HCT116 (cell line): Measurements from ENCODE around the gene VGF. TPM values are rescaled to one million over a fixed set of nuclear protein-coding genes. Genes with fewer than 3 reads are reported as not detected.

ENCODE experiments used
- ATAC-seq: fragments of 200-7000 bp; cut with Tn5 transposase; 2 replicates; pipeline ENCODE4 v1.9.1; 2020; ENCODE audit warnings: mild to moderate bottlenecking, moderate library complexity
- BruUV-seq: library from RNA; stranded (reverse); fragments of 400-500 nt; replicated peaks from 2 replicates; lab custom pipeline; 2021; lab: Mats Ljungman, UMichigan
- CTCF ChIA-PET: fragments of 300-600 bp; sonication (Branson Sonifier 250); formaldehyde crosslinking; loops from one replicate; lab custom pipeline; 2021; ENCODE audit warnings: antibody characterized with exemption; lab: Charles Lee
- POLR2A ChIA-PET: fragments of 300-600, 350-600 bp; sonication (Branson Sonifier 250); formaldehyde crosslinking; loops from one replicate; lab custom pipeline; 2021; ENCODE audit warnings: antibody characterized with exemption; lab: Charles Lee
- RAD21 ChIA-PET, 2 experiments: fragments of 300-600 bp; sonication (Branson Sonifier 250); formaldehyde crosslinking; loops; one replicate each; lab custom pipeline; 2023; ENCODE audit warnings: low total read pairs in 2 of 2; ENCODE audit not compliant: uncharacterized antibody in 2 of 2, unreplicated experiment in 2 of 2, low non-redundant PET in 1 of 2; lab: Charles Lee
- DNase-seq: peaks from one replicate; pipeline ENCODE4 v3.0.0-alpha.2; 2010; ENCODE audit warnings: low read depth, low spot score
- H2AFZ ChIP-seq: fragments of 200-600 bp; shearing (Covaris generic), sonication (generic); 2 replicates; pipeline ENCODE4 v1.6.1; 2017; ENCODE audit warnings: low read depth, mixed run types, mixed read lengths, antibody characterized with exemption, low read length; ENCODE audit not compliant: poor library complexity, severe bottlenecking
- H3K27ac ChIP-seq: 2 replicates; pipeline ENCODE4 v1.5.1; 2012; ENCODE audit warnings: low read depth, low read length
- H3K27me3 ChIP-seq: fragments of 200-600 bp; sonication (generic); 2 replicates; pipeline ENCODE4 v1.6.1; 2016; ENCODE audit warnings: mixed run types, low read length, mixed read lengths; ENCODE audit not compliant: insufficient read depth
- H3K36me3 ChIP-seq, 2 experiments: fragments of 200-500 bp in 1 of 2; fragments of 200-600 bp in 1 of 2; sonication (Bioruptor generic) in 1 of 2; sonication (generic) in 1 of 2; 2 replicates each; pipeline versions ENCODE4 v1.5.1 to v1.6.1; 2014 to 2016; ENCODE audit warnings: low read length in 2 of 2, inconsistent platforms in 1 of 2, mixed read lengths in 1 of 2, mixed run types in 1 of 2; ENCODE audit not compliant: insufficient read depth in 2 of 2, control insufficient read depth in 1 of 2
- H3K4me1 ChIP-seq, 2 experiments: fragments of 200-600 bp in 1 of 2; sonication (generic) in 1 of 2; 2 replicates each; pipeline versions ENCODE4 v1.5.1 to v1.6.1; 2012 to 2017; ENCODE audit warnings: low read length in 2 of 2, inconsistent platforms in 1 of 2, mild to moderate bottlenecking in 1 of 2, mixed read lengths in 1 of 2, mixed run types in 1 of 2, moderate library complexity in 1 of 2; ENCODE audit not compliant: insufficient read depth in 2 of 2, control insufficient read depth in 1 of 2
- H3K4me2 ChIP-seq: fragments of 200-600 bp; sonication (generic); 2 replicates; pipeline ENCODE4 v1.6.1; 2017; ENCODE audit warnings: mixed run types, low read length, mixed read lengths
- H3K4me3 ChIP-seq, 2 experiments: fragments of 200-600 bp in 1 of 2; sonication (generic) in 1 of 2; replicated peaks in 1 of 2; 2 replicates each; pipeline ENCODE4 v1.5.1; 2011 to 2016; ENCODE audit warnings: low read length in 2 of 2, control low read depth in 1 of 2, low read depth in 1 of 2, mild to moderate bottlenecking in 1 of 2, mixed read lengths in 1 of 2, mixed run types in 1 of 2
- H3K79me2 ChIP-seq: fragments of 200-600 bp; sonication (generic); 2 replicates; pipeline ENCODE4 v1.6.1; 2017; ENCODE audit warnings: mild to moderate bottlenecking, mixed run types, low read length, moderate library complexity, mixed read lengths; ENCODE audit not compliant: insufficient read depth
- H3K9ac ChIP-seq: fragments of 200-600 bp; sonication (generic); 2 replicates; pipeline ENCODE4 v1.6.1; 2016; ENCODE audit warnings: low read length, mixed read lengths
- H3K9me2 ChIP-seq: fragments of 200-600 bp; sonication (generic), shearing (Covaris generic); 2 replicates; pipeline ENCODE4 v1.6.1; 2017; ENCODE audit warnings: mixed run types, mild to moderate bottlenecking, moderate library complexity; ENCODE audit not compliant: insufficient read depth
- H3K9me3 ChIP-seq, 2 experiments: fragments of 200-500 bp in 1 of 2; fragments of 200-600 bp in 1 of 2; sonication (Bioruptor generic) in 1 of 2; sonication (generic) in 1 of 2; 2 replicates each; pipeline ENCODE4 v1.6.1; 2014 to 2017; ENCODE audit warnings: low read length in 2 of 2, mixed read lengths in 2 of 2, inconsistent platforms in 1 of 2, low read depth in 1 of 2, mild to moderate bottlenecking in 1 of 2, mixed run types in 1 of 2, moderate library complexity in 1 of 2; ENCODE audit not compliant: control insufficient read depth in 1 of 2, insufficient read depth in 1 of 2
- H4K20me1 ChIP-seq: fragments of 200-600 bp; sonication (generic), shearing (Covaris generic); 2 replicates; pipeline ENCODE4 v1.6.1; 2017; ENCODE audit warnings: mixed run types, mild to moderate bottlenecking, moderate library complexity; ENCODE audit not compliant: insufficient read depth
- CBX3 ChIP-seq: IDR thresholded peaks from 2 replicates; pipeline ENCODE4 v1.6.1; 2012; ENCODE audit warnings: low read depth
- EGR1 ChIP-seq: IDR thresholded peaks from 2 replicates; pipeline ENCODE4 v1.6.1; 2012; ENCODE audit warnings: low read depth
- EZH2phosphoT487 ChIP-seq: fragments of 200-600 bp; IDR thresholded peaks from 2 replicates; pipeline ENCODE4 v1.6.1; 2018; ENCODE audit warnings: antibody characterized with exemption, borderline replicate concordance
- JUND ChIP-seq: IDR thresholded peaks from 2 replicates; pipeline ENCODE4 v1.6.1; 2012
- POLR2A ChIP-seq: IDR thresholded peaks from 2 replicates; pipeline ENCODE4 v1.7.0; 2011; ENCODE audit warnings: borderline replicate concordance; ENCODE audit not compliant: insufficient read depth, insufficient read length; ENCODE audit errors: extremely low read depth
- SIN3A ChIP-seq: IDR thresholded peaks from 2 replicates; pipeline ENCODE4 v1.6.1; 2012; ENCODE audit warnings: low read depth
- SP1 ChIP-seq: IDR thresholded peaks from 2 replicates; pipeline ENCODE4 v1.6.1; 2012; ENCODE audit warnings: low read depth
- TCF7L2 ChIP-seq: IDR thresholded peaks from 2 replicates; pipeline ENCODE4 v1.7.0; 2011; ENCODE audit warnings: borderline replicate concordance, inconsistent platforms; ENCODE audit not compliant: insufficient read depth, insufficient read length; ENCODE audit errors: extremely low read depth
- YY1 ChIP-seq: IDR thresholded peaks from 2 replicates; pipeline ENCODE4 v1.6.1; 2011; ENCODE audit warnings: low read length, low read depth, moderate library complexity, mild to moderate bottlenecking; ENCODE audit not compliant: insufficient replicate concordance; ENCODE audit errors: extremely low read depth
- ZFX ChIP-seq: fragments of 450-650 bp; IDR thresholded peaks from 2 replicates; pipeline ENCODE4 v1.6.1; 2017
- ZNF274 ChIP-seq: fragments of 200-500 bp; sonication (Bioruptor generic); IDR thresholded peaks from 2 replicates; pipeline ENCODE4 v1.6.1; 2014; ENCODE audit warnings: mild to moderate bottlenecking, low read depth, low read length, inconsistent platforms
- intact Hi-C: fragments of 100-400 bp; cut with micrococcal nuclease; formaldehyde crosslinking; loops from 2 replicates; pipeline ENCODE4 v1.10.0; 2022
- total RNA-seq: library from RNA; stranded (reverse); gene quantifications from one replicate; pipeline ENCODE4 v1.2.1, GENCODE V29; 2021; ENCODE audit not compliant: unreplicated experiment
- TF ChIP-seq, protein P1 (sequence below): IDR thresholded peaks from 2 replicates; pipeline ENCODE4 v1.6.1; 2012; ENCODE audit warnings: low read depth
- TF ChIP-seq, protein P2 (sequence below), 3 experiments: fragments of 200-600 bp in 1 of 3; sonication (generic) in 1 of 3; IDR thresholded peaks in 2 of 3; conservative IDR thresholded peaks in 1 of 3; 2 replicates each; pipeline ENCODE4 v1.5.1; 2012 to 2017; ENCODE audit warnings: low read depth in 2 of 3, low read length in 2 of 3, antibody characterized with exemption in 1 of 3, borderline replicate concordance in 1 of 3, control low read depth in 1 of 3, mild to moderate bottlenecking in 1 of 3, mixed read lengths in 1 of 3, mixed run types in 1 of 3, moderate library complexity in 1 of 3; ENCODE audit not compliant: insufficient read depth in 1 of 3
- TF ChIP-seq, protein P3 (sequence below): IDR thresholded peaks from 2 replicates; pipeline ENCODE4 v1.6.1; 2012

Gene VGF
- total RNA-seq, 1 experiment from 2014 or later: 43.2 TPM

- H3K27me3 ChIP-seq: no peaks in the 10 kb centered on the region
- H3K4me1 ChIP-seq: peaks cover 0 to 8% of the 10 kb centered on the region in 2 experiments; a peak in 3 of 4 replicates
- no peak overlapping the region for H3K9ac ChIP-seq
- TF ChIP-seq SIN3A: no peak
- intact Hi-C loops: no loop called here
- no peaks in the 10 kb centered on the region for H3K79me2 ChIP-seq
- no peak overlapping the region for H3K27ac ChIP-seq
- no peak overlapping the region for H2AFZ ChIP-seq
- DNase-seq (no peak), ATAC-seq (no peak)
- ChIA-PET CTCF (interaction anchor here (2.3 kb wide), 1 partner anchor 10 kb away, joined by 13 read pairs; no protein-coding TSS in a partner anchor), POLR2A (no interaction called here), RAD21 (no interaction called here)
- no peaks in the 10 kb centered on the region for H3K9me3 ChIP-seq
- H3K36me3 ChIP-seq: no peaks in the 10 kb centered on the region
- no peaks in the 10 kb centered on the region for H4K20me1 ChIP-seq
- BruUV-seq: no TSS peak
- H3K4me2 ChIP-seq: no peak overlapping the region
- no peaks in the 10 kb centered on the region for H3K9me2 ChIP-seq
- H3K4me3 ChIP-seq: no peak overlapping the region
Measured at GRCh38 chr7:101202603-101202918, 37.2 kb upstream of the VGF start.

- CTCF ChIA-PET: interaction anchor here (2.3 kb wide), 1 partner anchor 10 kb away, joined by 13 read pairs; no protein-coding TSS in a partner anchor
- no peaks in the 10 kb centered on the region for H3K36me3 ChIP-seq
- BruUV-seq: no TSS peak
- no peak overlapping the region for H3K4me3 ChIP-seq
- H3K79me2 ChIP-seq: no peaks in the 10 kb centered on the region
- no peak for ATAC-seq
- no peak overlapping the region for H3K4me2 ChIP-seq
- RAD21 ChIA-PET: no interaction called here
- peaks cover 0 to 8% of the 10 kb centered on the region in 2 experiments; a peak in 3 of 4 replicates for H3K4me1 ChIP-seq
- H3K27ac ChIP-seq: no peak overlapping the region
- no peak for DNase-seq
- POLR2A ChIA-PET: no interaction called here
- no peaks in the 10 kb centered on the region for H3K9me3 ChIP-seq
- no peak overlapping the region for H3K9ac ChIP-seq
- no peaks in the 10 kb centered on the region for H4K20me1 ChIP-seq
- H3K9me2 ChIP-seq: no peaks in the 10 kb centered on the region
- intact Hi-C loops: no loop called here
- H3K27me3 ChIP-seq: no peaks in the 10 kb centered on the region
- no peak overlapping the region for H2AFZ ChIP-seq
- TF ChIP-seq POLR2A (no peak), EZH2phosphoT487 (no peak), TCF7L2 (no peak), YY1 (no peak), ZFX (no peak), JUND (no peak), EGR1 (no peak), ZNF274 (no peak), CBX3 (no peak), SP1 (no peak)
- TF ChIP-seq, protein P1, sequence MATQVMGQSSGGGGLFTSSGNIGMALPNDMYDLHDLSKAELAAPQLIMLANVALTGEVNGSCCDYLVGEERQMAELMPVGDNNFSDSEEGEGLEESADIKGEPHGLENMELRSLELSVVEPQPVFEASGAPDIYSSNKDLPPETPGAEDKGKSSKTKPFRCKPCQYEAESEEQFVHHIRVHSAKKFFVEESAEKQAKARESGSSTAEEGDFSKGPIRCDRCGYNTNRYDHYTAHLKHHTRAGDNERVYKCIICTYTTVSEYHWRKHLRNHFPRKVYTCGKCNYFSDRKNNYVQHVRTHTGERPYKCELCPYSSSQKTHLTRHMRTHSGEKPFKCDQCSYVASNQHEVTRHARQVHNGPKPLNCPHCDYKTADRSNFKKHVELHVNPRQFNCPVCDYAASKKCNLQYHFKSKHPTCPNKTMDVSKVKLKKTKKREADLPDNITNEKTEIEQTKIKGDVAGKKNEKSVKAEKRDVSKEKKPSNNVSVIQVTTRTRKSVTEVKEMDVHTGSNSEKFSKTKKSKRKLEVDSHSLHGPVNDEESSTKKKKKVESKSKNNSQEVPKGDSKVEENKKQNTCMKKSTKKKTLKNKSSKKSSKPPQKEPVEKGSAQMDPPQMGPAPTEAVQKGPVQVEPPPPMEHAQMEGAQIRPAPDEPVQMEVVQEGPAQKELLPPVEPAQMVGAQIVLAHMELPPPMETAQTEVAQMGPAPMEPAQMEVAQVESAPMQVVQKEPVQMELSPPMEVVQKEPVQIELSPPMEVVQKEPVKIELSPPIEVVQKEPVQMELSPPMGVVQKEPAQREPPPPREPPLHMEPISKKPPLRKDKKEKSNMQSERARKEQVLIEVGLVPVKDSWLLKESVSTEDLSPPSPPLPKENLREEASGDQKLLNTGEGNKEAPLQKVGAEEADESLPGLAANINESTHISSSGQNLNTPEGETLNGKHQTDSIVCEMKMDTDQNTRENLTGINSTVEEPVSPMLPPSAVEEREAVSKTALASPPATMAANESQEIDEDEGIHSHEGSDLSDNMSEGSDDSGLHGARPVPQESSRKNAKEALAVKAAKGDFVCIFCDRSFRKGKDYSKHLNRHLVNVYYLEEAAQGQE: no peak
- TF ChIP-seq, protein P2, sequence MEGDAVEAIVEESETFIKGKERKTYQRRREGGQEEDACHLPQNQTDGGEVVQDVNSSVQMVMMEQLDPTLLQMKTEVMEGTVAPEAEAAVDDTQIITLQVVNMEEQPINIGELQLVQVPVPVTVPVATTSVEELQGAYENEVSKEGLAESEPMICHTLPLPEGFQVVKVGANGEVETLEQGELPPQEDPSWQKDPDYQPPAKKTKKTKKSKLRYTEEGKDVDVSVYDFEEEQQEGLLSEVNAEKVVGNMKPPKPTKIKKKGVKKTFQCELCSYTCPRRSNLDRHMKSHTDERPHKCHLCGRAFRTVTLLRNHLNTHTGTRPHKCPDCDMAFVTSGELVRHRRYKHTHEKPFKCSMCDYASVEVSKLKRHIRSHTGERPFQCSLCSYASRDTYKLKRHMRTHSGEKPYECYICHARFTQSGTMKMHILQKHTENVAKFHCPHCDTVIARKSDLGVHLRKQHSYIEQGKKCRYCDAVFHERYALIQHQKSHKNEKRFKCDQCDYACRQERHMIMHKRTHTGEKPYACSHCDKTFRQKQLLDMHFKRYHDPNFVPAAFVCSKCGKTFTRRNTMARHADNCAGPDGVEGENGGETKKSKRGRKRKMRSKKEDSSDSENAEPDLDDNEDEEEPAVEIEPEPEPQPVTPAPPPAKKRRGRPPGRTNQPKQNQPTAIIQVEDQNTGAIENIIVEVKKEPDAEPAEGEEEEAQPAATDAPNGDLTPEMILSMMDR (IDR thresholded peaks at IDR 0.05 in 2 of 3, conservative IDR thresholded peaks at IDR 0.05 in 1 of 3; ENCODE audit: borderline replicate concordance in 1 of 3, insufficient read depth in 1 of 3, low read depth in 2 of 3, low read length in 2 of 3): no peak
- TF ChIP-seq, protein P3, sequence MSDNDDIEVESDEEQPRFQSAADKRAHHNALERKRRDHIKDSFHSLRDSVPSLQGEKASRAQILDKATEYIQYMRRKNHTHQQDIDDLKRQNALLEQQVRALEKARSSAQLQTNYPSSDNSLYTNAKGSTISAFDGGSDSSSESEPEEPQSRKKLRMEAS: no peak
Measured at GRCh38 chr7:101201695-101202602, 36.6 kb upstream of the VGF start.
